Sigmoid colon (tissue), 4 donors: ENCODE data around the gene NRDE2.

Source experiments
- CTCF ChIP-seq, 4 experiments: fragments of 450-650 bp in 3 of 4; fragments of 200-600 bp in 1 of 4; IDR thresholded peaks; one replicate each; pipeline ENCODE4 v1.5.1; 2016 to 2019; ENCODE audit warnings: antibody characterized with exemption in 4 of 4, mild to moderate bottlenecking in 3 of 4, moderate library complexity in 2 of 4
- EP300 ChIP-seq, 4 donors: sonication (generic); formaldehyde crosslinking; IDR thresholded peaks; one replicate each; pipeline ENCODE4 v1.6.1; 2017; ENCODE audit warnings: antibody characterized with exemption in 4 of 4
- POLR2A ChIP-seq, 2 donors: fragments of 450-650 bp; IDR thresholded peaks; one replicate each; pipeline ENCODE4 v1.6.1; 2016; ENCODE audit warnings: antibody characterized with exemption in 2 of 2, mild to moderate bottlenecking in 2 of 2, moderate library complexity in 2 of 2
- POLR2AphosphoS5 ChIP-seq, 4 donors: sonication (generic); formaldehyde crosslinking; IDR thresholded peaks; one replicate each; pipeline ENCODE4 v1.6.1; 2017; ENCODE audit warnings: antibody characterized with exemption in 4 of 4

- TF ChIP-seq CTCF (IDR thresholded peaks at IDR 0.05) (no peak), POLR2A (IDR thresholded peaks at IDR 0.05) (no peak), EP300 (IDR thresholded peaks at IDR 0.05) (no peak), POLR2AphosphoS5 (IDR thresholded peaks at IDR 0.05) (no peak)
Observed at GRCh38 chr14:90275458-90275814, 56.3 kb downstream of the NRDE2 start.
